GM04503 (cell line): Measurements from ENCODE around the gene PNPLA7.
"Not testable (repeated sequence)": the region's sequence is repeated elsewhere in the genome, so short reads cannot be mapped to it uniquely, and the experiment has no call there.

Experiments used
- DNase-seq: peaks from one replicate; pipeline ENCODE4 v3.0.0-alpha.2; 2012; ENCODE audit warnings: low read depth

The PNPLA7 gene

DNA sequence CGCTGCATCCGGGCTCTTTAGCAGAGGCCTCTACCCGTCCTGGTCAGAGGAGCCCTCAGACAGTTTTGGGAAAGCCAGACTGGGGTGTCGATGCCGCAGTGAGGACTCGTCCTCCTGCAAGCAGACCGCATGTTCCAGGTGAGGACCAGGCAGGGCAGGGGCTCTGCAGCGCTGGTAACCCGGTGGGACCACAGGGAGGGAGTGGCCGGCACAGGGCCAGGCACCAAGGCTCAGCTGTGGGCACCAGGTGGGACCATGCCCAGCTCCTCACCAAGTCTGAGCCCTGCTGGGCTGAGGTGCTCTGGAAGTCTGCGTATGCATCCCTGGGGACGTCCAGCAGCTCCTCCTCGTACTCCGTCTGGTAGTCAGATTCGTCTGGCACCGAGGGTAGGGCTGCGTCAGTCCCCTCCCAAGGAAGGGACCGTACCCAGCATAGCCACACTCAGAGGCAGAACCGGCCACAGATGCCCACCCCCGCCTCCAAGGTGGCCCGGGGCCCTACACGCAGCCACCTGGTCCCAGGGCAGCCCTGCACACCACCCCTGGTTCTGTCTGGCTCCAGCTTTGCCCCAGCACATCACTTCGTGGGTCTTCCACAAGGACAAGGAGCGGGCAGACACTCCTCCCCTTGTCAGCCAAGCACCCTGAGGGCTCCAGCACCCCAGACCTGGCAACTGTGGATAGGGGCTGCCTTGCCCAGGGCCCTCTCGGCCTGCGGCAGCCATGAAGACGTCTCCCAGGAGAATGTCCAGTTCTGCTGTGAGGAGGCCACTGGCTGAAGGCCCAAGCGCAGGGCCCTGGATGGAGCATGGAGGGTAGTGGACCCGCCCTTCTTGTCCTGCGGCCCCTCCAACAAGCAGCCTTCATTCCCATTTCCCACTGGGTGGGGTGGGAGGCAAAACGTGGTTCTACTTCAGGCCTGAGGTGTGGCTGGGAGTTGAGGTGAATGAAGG is 89.6 kb downstream of the PNPLA7 start:
- no peak for DNase-seq

DNA sequence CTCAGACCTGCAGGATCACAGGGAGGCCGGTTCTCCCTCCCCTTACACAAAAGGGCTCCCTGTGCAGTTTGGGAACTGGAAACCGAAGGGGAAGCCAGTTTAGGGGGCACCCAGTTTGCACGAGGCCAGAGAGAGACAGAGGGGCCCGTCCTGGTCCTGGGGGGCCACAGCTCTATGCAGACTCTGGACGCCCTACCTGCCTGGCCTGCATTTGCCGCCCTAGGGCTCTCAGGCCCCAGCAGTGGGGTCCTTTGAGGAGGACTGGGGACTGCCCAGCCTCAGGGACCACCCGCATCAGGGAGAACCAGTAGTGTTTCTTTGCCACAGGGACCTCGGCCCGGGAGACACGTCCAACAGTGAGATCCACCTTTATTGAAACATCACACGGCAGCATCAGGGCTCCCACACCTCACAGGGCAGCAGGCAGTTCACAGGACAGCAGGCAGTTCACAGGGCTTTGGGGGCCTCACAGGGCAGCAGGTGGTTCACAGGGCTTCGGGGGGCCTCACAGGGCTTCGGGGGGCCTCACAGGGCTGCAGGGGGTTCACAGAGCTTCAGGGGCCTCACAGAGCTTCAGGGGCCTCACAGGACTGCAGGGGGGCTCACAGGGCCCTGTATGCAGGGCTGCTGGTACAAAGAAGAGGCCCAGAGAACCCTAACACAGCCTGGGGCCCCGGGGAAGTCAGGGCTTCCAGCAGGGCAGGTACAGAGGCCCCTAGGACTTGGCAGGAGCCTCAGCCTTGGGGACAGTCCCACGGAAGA is 90.4 kb downstream of the PNPLA7 start:
- DNase-seq: no peak

DNA sequence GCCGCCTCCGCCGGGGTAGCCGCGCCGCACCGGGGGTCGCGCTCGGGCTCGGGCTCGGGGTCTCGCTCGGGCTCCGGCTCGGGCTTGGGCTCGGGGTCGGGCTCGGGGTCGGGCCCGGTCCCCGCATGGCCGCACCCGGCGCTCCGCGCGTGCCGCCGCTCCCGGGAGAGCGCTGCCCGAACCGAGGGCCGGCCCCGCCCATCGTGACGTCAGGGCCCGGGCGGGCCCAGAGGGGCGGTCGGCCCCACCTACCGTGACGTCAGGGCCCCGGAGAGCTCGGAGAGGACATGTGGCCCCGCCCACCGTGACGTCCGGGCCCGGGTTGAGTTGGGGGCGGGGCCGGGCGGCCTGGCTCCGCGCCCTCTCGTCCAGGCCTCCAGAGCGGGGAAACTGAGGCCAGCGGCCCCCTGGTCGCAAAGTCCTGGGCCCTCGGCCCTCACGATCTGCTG is 91.0 kb downstream of the PNPLA7 start, which contains the start of gene NSMF:
TSS of gene NSMF (minus strand) at position 183 of the 449 bp plus-strand sequence. CDS start 232 bp downstream, outside the sequence.
- DNase-seq: peak; percentile 29

DNA sequence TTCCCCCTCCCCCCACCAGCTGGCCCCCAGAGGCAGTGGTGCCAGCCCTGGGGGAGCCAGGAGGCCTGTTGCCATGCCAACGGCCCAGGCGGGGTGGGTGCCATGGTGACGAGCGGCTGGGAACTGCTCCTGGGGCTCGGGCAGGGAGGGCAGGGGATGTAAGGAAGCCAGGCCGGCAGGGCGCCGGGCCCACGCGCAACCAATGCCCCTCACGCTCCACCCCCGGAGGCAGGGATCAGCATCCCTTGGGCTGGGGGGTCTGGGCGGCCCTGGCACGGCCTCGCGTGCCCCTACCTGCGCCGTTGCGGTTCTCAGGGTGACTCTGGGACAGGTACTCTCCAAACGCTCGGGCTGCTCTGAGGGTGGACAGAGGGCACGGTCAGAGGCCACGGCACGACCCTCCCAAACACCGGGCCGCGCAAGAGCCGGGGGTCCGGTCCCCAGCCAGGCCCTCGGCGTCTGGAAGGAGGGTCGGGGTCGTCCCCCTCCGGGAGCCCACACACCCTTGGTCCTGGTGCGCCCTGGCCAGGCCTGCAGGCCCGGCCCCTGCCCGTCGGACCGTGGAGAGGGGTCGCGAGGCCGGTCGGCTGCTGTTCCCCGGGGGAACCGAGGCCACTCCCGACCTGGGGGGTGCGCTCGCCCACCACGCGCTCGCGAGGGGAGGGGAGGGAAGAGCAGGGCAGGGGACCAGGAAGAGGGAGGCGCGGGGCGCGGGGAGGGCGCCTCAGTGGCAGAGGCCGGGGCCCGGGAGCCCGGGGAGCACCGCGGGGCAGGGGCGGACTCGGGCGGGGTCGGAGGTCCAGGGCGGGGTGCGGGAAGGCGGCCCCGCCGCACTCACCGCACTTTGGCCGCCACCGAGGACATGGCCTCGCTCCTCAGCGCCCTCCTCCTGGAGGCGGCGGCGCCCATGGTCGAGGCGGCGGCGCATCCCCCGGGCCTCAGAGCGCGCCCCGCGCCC is 91.7 kb downstream of the PNPLA7 start:
- no peak for DNase-seq

DNA sequence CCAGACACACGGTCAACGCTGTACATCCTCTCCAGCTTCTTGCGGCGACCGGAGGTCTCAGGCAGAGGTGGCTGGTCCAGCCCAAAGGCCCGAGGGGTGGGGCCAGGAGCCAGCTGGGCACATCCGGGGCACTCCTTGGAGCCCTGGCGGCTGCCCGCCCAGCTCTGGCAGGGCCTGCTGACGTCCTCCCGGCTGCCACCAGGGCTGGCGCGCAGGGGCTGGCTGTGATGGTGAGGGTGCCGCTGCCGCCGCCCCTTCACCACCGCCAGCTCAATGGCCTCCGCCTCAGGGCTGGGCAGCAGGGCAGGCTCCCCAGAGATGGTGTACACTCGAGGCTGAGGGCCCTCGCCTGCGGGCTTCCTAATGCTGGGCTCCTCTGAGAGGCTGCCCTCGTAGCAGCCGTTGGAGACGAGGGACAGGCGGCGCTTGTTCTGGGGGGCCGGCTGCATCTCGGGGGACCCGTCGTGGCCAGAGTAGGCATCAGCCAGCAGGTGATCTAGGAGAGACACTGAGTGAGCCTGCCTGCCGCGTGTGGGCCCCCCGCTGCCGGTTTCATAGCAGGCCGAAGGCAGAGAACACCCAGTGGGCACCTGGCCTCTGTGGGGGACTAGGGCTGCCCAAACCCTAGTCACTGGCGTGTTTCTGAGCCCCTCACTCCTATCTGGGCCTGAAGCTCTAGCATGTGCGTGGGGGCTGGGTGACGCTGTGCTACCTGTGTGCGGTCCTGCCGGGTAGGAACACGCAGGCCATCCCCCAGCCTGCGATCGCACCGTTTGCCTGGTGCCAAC is 92.6 kb downstream of the PNPLA7 start:
- DNase-seq: no peak

DNA sequence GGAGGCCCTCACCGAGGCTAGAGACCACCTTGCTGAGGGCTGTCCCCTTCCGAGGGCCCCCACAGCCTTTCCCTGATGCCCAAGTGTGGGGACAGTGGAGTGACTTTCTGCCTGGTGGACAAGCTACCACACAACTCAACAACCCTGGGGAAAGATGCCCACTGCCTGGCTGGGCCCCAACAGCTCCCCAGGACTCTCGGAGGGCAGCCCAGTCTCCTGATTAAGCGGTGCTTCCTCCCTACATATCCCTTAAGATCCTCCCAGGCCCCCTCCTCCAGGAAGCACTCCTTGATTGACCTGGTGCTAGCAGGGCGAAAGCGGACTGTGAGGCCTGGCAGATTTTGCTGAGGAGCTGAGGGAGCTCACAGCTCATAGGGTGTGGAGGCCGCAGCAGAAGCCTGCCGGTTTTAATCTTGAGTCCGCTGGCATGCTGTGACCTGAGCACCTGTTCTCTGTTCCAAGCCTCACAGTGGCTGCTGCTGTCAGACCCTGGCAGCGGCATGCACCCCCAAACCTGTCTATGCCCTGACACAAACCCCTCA is 93.3 kb downstream of the PNPLA7 start:
- DNase-seq: no peak

DNA sequence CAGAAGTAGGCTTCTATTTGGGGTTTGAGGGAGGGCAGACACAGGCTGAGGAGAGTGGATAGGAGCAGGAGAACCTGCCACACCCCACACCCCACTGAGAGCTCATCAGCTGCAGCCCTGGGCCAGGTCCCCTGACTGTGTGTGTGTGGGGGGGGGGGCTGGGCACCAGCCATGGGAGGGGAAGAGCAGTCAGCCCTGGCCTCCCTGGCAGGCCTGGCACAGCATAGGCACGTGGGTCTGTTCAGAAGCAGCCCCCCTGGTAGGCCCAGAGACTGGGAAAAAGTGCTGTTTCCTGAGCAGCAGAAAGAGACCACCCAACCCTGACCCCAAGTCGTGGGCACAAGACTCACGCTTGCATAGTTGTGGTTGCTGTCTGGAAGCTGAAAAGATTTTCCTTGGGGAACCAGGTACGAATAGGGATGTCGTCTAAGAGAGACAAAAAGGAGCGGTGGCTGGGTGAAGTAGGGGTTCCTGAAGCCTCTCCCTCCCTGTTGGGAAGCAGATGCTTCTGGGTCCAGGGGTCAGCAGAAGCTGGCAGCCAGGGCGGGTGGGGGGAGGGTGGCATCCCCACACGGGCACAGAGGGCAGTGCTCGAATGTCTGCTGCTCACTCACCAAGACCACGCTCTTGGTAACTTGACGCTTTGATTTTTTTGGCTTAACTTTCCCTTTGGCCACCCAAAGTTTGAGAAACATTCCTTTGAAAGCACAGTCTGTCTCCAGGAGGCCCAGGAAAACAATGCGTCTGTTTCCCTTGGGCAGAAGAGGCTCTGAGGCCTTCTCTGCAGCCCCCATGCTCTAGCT is 93.9 kb downstream of the PNPLA7 start:
- no peak for DNase-seq

DNA sequence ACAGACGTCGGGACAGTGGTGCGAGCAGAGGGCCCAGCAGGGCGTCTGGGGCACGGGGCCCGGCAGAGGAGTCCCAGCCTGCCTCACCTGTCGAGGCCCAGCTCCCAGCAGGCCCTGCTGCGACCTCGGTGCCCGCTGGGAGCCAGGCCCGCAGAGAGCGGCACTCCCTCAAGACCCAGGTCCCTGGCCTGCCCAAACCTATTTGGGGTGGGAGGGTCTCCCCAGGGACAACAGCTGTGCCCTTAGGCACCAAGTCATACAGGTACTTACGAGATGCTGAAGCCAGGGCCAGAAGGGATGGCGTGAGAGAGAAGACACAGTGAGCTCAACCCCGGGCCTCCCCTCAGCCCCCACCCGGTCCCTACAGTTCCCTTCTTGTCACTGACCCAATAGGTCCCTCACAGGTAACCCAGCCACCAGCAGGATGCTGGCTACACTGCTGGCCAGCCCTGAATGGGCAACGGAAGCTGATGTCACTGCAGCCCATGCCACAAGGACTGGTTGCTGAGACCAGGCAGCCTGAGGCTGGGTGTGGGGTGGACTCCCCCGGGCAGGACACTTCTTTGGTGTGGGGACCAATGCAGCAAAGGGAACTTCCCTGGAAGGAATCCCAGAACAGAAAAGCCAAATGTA is 94.7 kb downstream of the PNPLA7 start:
- no peak for DNase-seq

DNA sequence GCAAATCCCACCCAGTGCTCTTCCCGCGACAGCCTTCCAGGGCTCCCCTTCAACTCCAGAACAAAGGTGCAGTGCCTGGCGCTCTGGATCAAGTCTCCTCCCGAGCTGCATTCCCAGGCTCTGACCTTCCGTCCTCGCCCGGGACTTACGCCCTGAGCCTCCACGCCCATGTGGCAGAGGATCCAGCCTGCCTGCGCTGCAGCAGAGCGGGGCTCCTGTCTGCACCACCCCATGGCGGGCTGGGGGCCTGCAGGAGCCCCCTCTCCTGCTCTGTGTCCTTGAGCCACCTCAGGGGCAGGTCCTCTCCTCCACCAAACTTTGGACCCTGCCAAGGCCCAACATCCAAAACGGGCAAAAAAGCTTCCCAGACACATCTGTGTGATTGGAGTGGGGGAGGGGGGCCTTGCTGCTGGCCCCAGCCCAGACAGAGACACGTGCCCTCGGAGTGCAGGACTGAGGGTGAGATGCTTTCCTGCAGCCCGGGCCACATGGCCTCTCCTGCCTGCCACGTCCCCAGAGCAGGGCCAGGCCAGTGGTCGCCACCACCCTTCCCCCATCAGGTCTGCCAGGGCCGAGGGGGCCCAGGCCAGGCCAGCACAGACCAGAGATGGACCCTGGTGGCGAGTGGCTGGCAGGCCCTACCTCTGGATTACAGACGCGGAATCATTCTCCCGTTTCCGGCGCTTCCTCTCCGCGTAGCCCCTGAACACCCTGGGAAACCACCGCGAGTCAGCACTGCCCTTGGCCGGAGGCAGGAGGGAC is 95.4 kb downstream of the PNPLA7 start:
- no peak for DNase-seq

DNA sequence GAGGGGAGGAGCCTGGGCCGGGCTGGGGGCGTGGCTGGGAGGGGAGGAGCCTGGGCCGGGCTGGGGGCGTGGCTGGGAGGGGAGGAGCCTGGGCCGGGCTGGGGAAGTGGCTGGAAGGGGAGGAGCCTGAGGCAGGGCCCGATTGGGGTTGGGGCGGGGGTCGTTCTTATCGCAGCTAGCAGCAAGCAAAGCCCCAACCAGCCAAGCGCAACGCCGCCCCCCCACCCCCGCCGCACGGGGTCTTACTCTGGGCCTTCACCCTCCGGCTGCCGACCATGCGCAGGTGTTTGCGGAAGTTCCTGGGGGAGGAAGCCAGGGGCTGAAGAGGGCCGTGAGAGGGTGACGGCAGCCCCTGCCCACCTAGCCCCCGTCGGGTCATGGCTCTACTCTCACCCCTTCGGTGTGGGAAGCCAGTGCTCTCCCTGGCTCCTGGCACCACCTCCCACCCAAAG is 96.0 kb downstream of the PNPLA7 start:
- no peak for DNase-seq

DNA sequence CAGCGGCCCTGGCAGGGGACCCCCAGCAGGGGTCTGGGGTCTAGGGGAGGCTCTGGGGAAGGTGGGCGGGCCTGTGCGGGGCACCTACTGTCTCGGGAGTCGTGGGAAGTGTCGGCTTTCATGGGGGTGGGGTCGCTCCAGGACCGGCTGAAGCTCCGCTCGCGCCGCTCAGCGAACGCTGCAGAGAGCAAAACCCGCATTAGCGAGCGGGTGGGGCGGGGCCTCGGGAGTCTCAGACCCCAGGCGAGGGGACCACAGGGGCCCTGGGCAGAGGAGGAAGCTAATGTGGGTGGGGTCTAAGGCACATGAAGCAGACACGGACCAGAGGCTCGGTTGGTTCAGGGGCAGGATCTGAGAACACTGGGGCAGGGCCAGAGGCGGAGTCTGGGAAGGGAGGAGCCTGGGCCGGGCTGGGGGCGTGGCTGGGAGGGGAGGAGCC is 96.5 kb downstream of the PNPLA7 start:
- DNase-seq: no peak

DNA sequence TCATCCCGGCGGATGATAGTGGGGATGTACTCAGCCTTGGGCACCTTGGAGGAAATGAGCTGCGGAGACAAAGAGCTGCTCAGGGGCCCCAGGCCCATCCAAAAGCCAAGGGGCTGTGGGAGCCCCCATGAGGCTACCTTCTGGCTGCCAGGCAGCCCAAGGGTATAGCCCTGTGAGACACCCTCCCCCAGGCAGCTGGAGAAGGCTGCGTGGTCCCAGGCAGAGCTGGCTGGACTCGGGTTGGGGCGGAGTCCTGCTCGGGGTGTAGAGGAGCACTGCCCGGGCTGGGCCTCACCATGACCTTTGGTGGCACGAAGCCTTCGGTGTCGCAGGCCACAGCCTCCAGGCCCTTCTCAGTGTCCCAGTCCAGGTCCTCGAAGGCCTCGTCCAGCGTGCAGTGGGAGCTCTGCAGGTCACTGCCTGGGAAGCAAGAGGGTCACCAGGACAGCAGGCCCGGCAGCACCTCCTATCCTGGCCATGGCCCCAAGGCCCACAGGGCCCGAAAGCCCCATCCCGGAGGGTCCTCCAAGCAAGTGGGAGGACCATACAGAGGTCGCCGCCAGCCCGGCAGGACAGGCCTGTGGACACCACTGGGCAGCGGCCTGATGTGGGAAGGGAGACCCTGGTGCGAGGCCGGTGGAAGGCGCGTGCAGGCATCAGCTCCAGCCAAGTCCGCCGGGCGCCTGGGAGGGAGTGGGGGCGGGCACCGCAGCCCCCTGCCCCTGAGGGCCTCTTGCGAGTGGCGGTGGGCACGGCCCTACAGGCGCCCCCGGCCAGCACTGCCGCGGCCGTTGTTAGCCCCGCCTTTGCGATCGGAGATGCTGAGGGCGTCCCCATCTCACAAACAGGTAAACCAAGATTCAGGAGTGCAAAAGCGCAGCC is 97.2 kb downstream of the PNPLA7 start:
- no peak for DNase-seq

DNA sequence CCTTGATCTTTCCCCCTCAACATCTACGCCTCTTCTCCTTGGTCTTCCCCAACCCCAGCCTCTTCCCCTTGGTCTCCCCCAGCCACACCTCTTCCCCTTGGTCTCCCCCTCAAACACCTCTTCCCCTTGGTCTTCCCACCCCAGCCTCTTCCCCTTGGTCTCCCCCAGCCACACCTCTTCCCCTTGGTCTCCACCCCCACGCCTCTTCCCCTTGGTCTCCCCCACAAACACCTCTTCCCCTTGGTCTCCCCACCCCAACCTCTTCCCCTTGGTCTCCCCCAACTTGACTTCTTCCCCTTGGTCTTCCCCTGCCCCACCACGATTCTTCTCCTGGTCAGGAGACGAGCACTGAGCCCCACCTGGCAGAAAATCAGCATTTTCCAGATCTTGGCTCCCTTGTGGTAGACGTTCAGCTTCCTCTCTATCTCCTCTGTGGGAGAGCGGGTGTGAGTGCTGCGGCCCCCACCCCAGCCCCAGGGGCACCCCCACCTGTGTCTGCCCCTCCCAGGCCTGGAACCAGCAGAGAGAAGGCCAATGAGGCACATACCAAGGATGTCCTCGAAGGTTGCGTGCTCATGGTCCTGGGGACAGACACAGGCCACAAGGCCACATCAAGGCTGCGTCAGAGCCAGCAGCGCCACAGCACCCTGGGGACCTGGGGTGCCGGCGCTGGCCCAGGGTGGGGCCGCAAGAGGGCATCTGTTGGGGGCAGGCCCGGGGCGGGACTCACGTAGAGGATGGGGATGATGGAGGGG is 98.0 kb downstream of the PNPLA7 start:
- DNase-seq: no peak

DNA sequence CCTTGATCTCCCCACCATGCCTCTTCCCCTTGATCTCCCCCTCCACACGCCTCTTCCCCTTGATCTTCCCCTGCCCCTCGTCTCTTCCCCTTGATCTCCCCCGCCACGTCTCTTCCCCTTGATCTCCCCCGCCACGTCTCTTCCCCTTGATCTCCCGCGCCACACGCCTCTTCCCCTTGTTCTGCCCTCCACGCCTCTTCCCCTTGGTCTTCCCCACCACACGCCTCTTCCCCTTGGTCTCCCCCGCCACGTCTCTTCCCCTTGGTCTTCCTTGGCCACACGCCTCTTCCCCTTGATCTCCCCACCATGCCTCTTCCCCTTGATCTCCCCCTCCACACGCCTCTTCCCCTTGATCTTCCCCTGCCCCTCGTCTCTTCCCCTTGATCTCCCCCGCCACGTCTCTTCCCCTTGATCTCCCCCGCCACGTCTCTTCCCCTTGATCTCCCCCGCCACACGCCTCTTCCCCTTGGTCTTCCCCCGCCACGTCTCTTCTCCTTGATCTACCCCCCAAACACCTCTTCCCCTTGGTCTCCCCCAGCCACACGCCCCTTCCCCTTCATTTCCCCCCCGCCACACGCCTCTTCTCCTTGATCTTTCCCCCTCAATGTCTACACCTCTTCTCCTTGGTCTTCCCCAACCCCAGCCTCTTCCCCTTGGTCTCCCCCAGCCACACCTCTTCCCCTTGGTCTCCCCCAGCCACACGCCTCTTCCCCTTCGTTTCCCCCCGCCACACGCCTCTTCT is 98.8 kb downstream of the PNPLA7 start:
- not testable (repeated sequence) for DNase-seq

DNA sequence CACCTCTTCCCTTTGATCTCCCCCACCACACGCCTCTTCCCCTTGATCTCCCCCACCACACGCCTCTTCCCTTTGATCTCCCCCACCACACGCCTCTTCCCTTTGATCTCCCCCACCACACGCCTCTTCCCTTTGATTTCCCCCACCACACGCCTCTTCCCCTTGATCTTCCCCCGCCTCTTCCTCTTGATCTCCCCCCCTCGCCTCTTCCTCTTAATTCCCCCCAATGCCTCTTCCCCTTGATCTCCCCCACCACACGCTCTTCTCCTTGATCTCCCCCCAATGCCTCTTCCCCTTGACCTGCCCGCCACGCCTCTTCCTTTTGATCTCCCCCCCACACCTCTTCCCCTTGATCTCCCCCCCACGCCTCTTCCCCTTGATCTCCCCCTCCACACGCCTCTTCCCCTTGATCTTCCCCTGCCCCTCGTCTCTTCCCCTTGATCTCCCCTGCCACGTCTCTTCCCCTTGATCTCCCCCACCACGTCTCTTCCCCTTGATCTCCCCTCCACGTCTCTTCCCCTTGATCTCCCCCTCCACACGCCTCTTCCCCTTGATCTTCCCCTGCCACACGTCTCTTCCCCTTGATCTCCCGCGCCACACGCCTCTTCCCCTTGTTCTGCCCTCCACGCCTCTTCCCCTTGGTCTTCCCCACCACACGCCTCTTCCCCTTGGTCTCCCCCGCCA is 99.5 kb downstream of the PNPLA7 start:
- not testable (repeated sequence) for DNase-seq
